Kidney epithelial cell (primary cell): Measurements from ENCODE around the gene NFATC1. TPM values are rescaled to one million over a fixed set of nuclear protein-coding genes. Genes with fewer than 3 reads are reported as not detected.
A peak's percentile ranks its signal among the peaks of the same experiment; 100 is the strongest.

ENCODE experiments used
- DNase-seq: peaks from one replicate; pipeline ENCODE4 v3.0.0-alpha.2; 2010; ENCODE audit warnings: low read depth
- H3K27me3 ChIP-seq: 2 replicates; pipeline ENCODE4 v1.6.0; 2011; ENCODE audit warnings: low read length; ENCODE audit not compliant: control insufficient read depth, insufficient read depth
- H3K36me3 ChIP-seq: 2 replicates; pipeline ENCODE4 v1.5.1; 2011; ENCODE audit warnings: low read length; ENCODE audit not compliant: control insufficient read depth, insufficient read depth
- H3K4me3 ChIP-seq: 2 replicates; pipeline ENCODE4 v1.5.1; 2011; ENCODE audit warnings: low read depth, mild to moderate bottlenecking, control low read depth, low read length
- total RNA-seq: library from RNA; depleted of rRNA; stranded (reverse); fragments of >200 nt; gene quantifications from 2 replicates; pipeline ENCODE4 v1.2.3, GENCODE V29; 2015
- TF ChIP-seq, protein P1 (sequence below): IDR thresholded peaks from 2 replicates; pipeline ENCODE4 v1.5.1; 2011; ENCODE audit warnings: mild to moderate bottlenecking, moderate library complexity, low read length, control low read depth, inconsistent platforms; ENCODE audit not compliant: insufficient read depth, poor library complexity, severe bottlenecking

Gene NFATC1
- total RNA-seq, 1 donor from 2014 or later: 2.7 TPM

DNA sequence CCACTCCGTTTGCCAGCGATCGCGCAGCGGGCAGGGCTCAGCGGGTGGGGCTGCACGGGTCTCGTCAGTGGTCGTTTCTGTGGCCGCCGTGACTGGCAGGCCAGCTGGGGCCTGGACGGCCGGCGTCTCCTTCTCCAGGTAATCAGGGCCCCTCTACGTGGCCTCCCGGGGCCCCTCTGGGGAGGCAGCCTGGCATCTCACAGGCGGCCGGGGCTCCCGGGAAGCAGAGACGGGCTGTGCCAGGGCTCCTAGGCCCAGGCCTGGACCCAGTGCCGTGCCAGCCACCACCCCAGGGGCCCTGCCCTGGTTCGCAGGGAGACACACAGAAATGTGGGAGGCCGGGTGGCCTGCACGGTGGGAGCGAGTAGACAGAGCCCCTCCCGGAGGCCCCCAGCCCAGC, 59.5 kb downstream of the NFATC1 start:
- TF ChIP-seq, protein P1, sequence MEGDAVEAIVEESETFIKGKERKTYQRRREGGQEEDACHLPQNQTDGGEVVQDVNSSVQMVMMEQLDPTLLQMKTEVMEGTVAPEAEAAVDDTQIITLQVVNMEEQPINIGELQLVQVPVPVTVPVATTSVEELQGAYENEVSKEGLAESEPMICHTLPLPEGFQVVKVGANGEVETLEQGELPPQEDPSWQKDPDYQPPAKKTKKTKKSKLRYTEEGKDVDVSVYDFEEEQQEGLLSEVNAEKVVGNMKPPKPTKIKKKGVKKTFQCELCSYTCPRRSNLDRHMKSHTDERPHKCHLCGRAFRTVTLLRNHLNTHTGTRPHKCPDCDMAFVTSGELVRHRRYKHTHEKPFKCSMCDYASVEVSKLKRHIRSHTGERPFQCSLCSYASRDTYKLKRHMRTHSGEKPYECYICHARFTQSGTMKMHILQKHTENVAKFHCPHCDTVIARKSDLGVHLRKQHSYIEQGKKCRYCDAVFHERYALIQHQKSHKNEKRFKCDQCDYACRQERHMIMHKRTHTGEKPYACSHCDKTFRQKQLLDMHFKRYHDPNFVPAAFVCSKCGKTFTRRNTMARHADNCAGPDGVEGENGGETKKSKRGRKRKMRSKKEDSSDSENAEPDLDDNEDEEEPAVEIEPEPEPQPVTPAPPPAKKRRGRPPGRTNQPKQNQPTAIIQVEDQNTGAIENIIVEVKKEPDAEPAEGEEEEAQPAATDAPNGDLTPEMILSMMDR: no peak
- Histone ChIP-seq H3K27me3 (peaks cover 9% of the 10 kb centered on the region), H3K36me3 (no peaks in the 10 kb centered on the region)

GRCh38 chr18:79456105-79456980, 60.6 kb downstream of the NFATC1 start:
- TF ChIP-seq, protein P1: no peak
- Histone ChIP-seq H3K4me3 (no peak overlapping the region), H3K36me3 (no peaks in the 10 kb centered on the region), H3K27me3 (peaks cover 9% of the 10 kb centered on the region)
- DNase-seq: no peak

More for the DNA sequence above, 59.5 kb downstream of the NFATC1 start:
- no peak for DNase-seq
- no peak overlapping the region for H3K4me3 ChIP-seq

DNA sequence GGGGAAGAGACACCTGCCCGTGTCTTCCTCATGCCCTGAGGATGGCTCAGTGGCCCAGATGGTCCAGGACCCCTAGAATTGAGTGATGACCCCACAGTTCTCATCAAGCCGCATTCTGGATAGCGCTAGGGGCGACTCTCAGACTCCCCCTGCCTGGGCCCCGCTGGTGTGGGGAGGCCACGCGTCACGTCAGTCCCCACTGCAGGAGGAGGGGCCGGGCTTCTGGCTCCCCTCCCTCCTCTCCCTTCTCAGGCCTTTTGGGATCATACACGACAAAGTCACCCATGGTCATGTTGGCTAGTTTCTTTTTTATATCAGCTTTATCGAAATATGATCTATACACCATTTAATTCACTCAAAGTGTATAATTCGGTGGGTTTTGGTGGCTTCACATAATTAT, 61.5 kb downstream of the NFATC1 start:
- peaks cover 9% of the 10 kb centered on the region for H3K27me3 ChIP-seq
- TF ChIP-seq, protein P1: no peak
- no peaks in the 10 kb centered on the region for H3K36me3 ChIP-seq
- no peak for DNase-seq
- H3K4me3 ChIP-seq: no peak overlapping the region

DNA sequence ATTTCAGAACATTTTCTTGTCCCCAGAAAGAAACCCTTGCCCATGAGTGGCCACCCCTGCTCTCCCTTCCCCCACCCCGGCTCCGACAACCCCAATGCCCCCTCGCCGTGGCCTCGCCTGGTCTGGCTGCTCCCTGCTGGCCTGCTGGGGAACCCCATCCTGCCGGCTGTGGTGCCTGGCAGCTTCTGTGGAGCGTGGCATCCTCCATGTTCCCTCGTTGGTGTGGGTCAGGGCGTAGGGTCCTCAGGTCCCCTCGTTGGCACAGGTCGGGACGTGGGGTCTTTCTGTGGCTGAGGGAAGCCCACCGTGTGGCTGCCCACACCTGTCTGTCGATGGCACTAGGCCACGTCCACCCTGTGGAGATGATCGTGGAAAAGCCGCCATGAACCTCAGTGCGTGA, 61.9 kb downstream of the NFATC1 start:
- DNase-seq: no peak
- no peak overlapping the region for H3K4me3 ChIP-seq
- H3K27me3 ChIP-seq: peaks cover 9% of the 10 kb centered on the region
- no peaks in the 10 kb centered on the region for H3K36me3 ChIP-seq
- TF ChIP-seq, protein P1: no peak

DNA sequence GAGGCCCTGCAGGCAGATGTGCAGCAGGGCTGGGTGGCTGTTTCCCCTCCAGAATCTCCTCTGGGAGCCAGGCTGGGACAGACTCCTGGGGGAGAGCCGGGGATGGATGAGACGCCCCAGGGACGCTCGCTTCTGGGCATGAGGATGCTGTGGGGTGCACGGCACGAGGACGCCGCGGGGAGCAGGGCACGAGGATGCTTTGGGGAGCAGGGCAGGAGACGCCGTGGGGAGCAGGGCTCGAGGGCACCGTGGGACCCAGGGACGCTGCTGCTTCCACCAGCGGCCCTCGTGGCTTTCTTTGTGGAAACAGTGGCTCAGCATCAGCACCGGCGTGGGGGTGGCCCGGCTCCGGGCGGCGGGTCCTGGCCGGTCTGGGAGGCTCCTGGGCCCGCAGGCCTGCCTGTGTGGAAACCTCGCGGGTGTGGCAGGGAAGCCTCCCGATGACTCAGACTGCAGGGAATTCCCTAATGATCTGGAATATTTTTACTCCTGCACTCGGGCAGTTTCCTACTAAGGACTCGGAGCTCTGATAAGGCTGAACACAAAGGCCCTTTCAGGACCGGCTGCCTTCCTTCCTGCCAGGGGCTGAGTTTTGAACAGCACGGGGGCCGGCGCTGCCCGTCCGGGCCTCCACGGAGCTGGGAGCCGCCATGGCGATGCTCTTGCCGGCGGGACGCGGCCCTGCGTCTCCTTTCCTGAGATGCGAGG, 62.6 kb downstream of the NFATC1 start:
- Histone ChIP-seq H3K4me3 (no peak overlapping the region), H3K36me3 (no peaks in the 10 kb centered on the region), H3K27me3 (peaks cover 7% of the 10 kb centered on the region)
- DNase-seq: peak; percentile 53
- TF ChIP-seq, protein P1: no peak
